Activated CD4-positive, alpha-beta T cell treated with anti-CD3 and anti-CD28 coated beads for 24 hours (primary cell): ENCODE measurements around the gene FADS2.
"Not testable (repeated sequence)": the region's sequence is repeated elsewhere in the genome, so short reads cannot be mapped to it uniquely, and the experiment has no call there.

Experiments used
- DNase-seq, 2 donors: peaks; one replicate each; pipeline ENCODE4 v3.0.0-alpha.2; 2020; ENCODE audit warnings: low read depth in 2 of 2

FADS2 gene

GRCh38 chr11:61868571-61869428, 40.7 kb downstream of the FADS2 start:
- no peak for DNase-seq

DNA sequence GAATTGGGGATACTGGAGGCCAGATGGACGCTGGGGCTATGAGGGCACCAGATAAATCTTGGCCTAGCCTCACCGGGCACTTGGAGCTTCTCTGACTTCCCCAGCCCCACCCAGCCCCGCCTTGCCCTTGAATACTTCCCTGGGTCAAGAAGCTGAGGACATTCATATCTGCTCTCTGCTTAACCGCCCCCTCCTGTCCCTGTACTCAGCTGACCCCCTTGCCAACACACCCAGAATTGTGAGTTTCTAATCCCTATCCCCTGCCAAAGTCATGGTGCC, 41.3 kb downstream of the FADS2 start:
- DNase-seq = no peak

GRCh38 chr11:61869708-61870451, 41.8 kb downstream of the FADS2 start:
- DNase-seq = no peak

GRCh38 chr11:61870541-61871031, 42.5 kb downstream of the FADS2 start:
- DNase-seq = no peak

- peak; percentile 29 to 59 for DNase-seq
Observed at GRCh38 chr11:61871158-61871597, 43.1 kb downstream of the FADS2 start.

DNA sequence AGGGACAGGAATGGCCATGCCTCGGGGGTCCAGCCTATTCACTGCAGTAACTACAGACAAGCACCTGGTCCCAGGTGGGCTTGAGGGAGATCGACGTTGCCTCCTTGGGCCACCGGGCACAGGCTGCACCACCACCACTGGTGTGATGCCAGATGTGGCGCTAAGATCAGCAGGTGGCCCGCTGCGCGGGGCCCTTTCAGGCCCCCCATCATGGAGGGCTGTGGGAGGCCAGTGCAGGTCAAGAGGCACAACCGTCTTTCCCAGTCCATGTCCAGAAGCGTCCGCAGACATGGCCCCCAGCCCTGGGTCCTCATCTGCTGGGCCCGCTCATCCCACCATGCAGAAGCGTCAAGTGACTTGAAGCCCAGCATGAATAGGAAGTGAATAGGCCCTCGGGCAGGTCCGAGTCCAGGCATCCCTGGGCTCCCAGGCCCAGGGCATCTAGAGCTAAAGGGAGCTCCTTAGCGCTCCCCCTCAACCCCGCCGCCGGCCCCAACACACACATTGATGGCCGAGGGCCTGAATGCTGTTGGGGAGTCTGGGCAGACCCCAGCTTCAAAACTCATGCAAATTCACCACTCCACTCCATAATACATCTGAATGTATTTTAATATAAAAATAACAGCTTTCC, 45.0 kb downstream of the FADS2 start:
- DNase-seq = no peak

GRCh38 chr11:61873588-61874376, 45.7 kb downstream of the FADS2 start:
- DNase-seq = no peak

- no peak for DNase-seq
Observed at GRCh38 chr11:61874377-61874809, 46.3 kb downstream of the FADS2 start.

- DNase-seq = no peak
Observed at GRCh38 chr11:61874853-61875252, 46.8 kb downstream of the FADS2 start.

- no peak for DNase-seq
Observed at GRCh38 chr11:61875698-61876097, 47.6 kb downstream of the FADS2 start.

DNA sequence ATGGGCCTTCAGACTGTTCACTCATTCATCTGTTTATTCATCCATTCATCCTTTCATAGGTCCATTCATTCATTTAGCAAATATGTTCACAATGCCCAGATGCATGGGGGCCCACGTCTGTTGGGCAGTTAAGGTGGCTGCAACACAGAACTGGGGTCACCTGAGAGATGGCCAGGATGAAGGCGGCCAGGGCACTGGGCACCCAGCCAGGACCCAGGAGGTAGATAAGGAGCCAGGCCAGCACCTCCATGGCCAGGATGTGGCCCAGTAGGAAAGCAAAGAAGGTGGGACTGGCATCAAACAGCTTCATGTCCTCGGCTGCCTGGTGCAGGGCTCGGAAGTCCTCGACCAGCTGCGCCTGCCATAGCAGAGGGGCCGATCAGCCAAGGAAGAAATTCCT, 51.1 kb downstream of the FADS2 start:
- DNase-seq = no peak

DNA sequence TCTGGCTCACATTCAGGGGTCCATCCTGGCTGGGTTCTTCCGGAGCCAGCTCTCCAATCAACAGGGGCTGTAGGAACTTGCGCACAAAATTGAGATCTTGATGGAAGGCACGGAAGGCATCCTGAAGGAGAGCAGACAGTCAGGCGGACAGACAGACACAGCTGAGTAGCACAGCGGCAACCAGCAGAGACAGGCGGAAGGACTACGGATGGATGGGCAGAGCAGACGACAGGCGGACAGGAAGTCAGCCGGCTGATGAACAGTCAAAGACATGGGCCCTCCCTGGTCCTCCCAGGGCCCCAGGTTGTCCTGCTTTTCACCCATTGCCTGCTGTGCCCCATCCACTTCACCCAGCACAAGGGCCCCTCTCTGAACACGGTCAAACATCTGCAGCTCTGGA, 51.9 kb downstream of the FADS2 start:
- DNase-seq = no peak

DNA sequence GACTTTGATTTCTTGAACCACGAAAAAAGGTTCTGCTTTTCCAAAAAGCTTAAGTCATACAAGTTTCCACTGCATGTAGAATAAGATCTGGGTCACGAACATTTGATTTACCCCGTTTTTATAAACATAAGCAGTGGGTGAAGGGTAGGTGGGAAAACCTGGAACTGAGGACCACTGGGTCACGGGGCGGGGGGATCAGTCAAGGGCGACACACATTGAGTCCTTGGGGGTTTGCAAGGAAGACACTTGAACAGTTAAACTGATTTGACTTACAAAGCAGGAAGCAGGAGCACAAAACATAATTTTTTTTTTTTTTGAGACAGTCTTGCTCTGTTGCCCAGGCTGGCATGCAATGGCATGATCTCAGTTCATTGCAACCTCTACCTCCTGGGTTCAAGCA, 52.4 kb downstream of the FADS2 start:
- no peak for DNase-seq

DNA sequence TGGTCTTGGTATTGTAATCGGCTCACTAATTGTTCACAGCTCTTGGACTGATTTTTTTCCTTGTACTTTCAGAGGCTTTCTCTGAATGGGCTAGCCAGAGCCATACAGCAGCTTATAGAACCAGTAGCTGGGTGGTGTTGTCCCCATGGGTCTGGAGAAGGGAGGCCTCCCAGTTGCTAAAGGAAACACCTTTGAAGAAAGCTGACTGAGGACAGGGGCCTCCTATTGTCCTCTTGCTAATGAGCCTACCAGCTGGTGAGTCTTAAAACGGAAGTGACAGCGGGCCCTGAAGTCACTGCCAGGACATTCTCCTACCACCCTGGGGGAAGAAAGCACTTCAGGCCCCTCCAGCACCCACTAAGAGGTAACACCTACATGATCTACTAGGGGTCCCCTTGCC, 53.3 kb downstream of the FADS2 start:
- no peak for DNase-seq

GRCh38 chr11:61882267-61882666, 54.2 kb downstream of the FADS2 start:
- not testable (repeated sequence) for DNase-seq

- DNase-seq = no peak
Observed at GRCh38 chr11:61882879-61883278, 54.8 kb downstream of the FADS2 start.

DNA sequence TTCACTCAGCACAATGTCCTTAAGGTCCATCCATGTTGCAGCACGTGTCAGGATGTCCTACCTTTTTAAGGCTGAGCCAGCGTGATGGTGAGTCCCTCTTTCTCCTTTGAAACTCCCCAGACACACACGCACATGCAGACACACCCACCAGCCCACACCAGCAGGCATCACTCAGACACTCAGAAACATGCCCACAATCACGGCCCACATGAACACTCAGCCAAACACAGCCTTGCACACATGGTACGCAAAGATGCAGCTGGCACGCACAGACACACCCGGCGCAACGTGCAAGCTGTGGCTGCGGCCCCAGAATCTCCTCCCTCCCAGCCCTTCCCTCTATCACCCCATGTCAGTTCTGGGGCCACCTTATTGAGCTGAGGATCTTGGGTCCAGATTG, 55.2 kb downstream of the FADS2 start:
- DNase-seq = no peak

- DNase-seq = no peak
Observed at GRCh38 chr11:61883947-61884346, 55.8 kb downstream of the FADS2 start.

- no peak for DNase-seq
Observed at GRCh38 chr11:61885166-61885778, 57.2 kb downstream of the FADS2 start.

DNA sequence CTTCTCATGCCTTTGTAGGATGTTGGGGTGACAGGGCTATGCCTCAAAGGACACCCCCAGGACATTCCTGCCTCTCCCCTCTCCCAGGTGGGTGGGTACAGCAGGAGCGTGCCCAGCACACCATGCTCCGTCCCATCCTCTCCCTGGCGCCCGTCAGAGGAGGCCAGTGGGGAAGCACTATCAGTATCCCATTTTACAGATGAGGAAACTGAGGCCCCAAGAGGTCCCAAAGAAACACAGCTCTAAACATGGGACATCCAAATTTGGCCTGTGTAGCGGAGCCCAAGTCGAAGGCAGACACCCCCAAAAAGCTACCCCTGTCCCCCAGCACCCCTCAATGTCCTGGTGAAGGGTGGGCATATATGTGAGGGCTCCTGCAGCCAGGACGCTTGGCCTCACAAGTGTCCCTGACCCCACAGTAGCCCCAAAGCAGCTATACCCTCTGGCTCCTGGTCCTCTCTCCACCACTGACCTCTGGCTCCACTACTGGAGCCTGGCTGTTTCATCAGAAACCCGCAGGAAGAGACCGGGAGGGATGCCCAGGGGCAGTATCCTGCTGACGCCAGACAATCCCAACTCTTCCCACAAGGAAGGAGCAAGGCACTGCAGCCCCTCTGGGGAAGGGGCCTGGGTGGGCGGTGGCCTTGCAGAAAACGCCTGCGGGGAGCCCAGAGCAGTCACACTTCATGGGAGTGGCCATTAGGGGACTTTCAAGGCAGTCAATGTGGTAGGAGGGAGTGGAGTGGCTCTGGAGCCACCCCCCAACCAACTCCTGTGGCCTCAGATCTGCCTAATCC, 57.9 kb downstream of the FADS2 start:
- DNase-seq = no peak

GRCh38 chr11:61886643-61887042, 58.5 kb downstream of the FADS2 start:
- no peak for DNase-seq
